Measurements from ENCODE around the gene FRY.

- no peak for TF ChIP-seq EZH2 (IDR thresholded peaks at IDR 0.05)
- TF ChIP-seq POLR2AphosphoS5 (IDR thresholded peaks at IDR 0.05; ENCODE audit: borderline replicate concordance, low read depth, low read length) = no peak
- TF ChIP-seq FOXP2 (optimal IDR thresholded peaks at IDR 0.05; ENCODE audit: control extremely low read depth, extremely low read length, insufficient read depth) = no peak
Measured at GRCh38 chr13:32007494-32007893, 24.1 kb upstream of the FRY start.
